Osteocyte (in vitro differentiated cells): ENCODE measurements around the gene MRPL34. TPM values are rescaled to one million over a fixed set of nuclear protein-coding genes. Genes with fewer than 3 reads are reported as not detected.

Source experiments
- DNase-seq: peaks from one replicate; pipeline ENCODE4 v3.0.0; 2021; ENCODE audit warnings: mixed read lengths; ENCODE audit not compliant: unreplicated experiment; ENCODE audit errors: extremely low spot score
- H3K27ac Mint-ChIP-seq: one replicate; pipeline ENCODE4 v1.8.0; 2021; ENCODE audit warnings: mild to moderate bottlenecking, mixed read lengths; ENCODE audit not compliant: unreplicated experiment
- H3K27me3 Mint-ChIP-seq: one replicate; pipeline ENCODE4 v1.8.0; 2021; ENCODE audit warnings: mixed read lengths; ENCODE audit not compliant: unreplicated experiment
- H3K36me3 Mint-ChIP-seq: one replicate; pipeline ENCODE4 v1.8.0; 2021; ENCODE audit warnings: mixed read lengths; ENCODE audit not compliant: unreplicated experiment
- H3K4me1 Mint-ChIP-seq: one replicate; pipeline ENCODE4 v1.8.0; 2021; ENCODE audit warnings: mixed read lengths; ENCODE audit not compliant: unreplicated experiment
- H3K4me3 Mint-ChIP-seq: one replicate; pipeline ENCODE4 v1.8.0; 2021; ENCODE audit warnings: mild to moderate bottlenecking, moderate library complexity, mixed read lengths; ENCODE audit not compliant: unreplicated experiment
- H3K9me3 Mint-ChIP-seq: one replicate; pipeline ENCODE4 v1.8.0; 2021; ENCODE audit warnings: mixed read lengths; ENCODE audit not compliant: unreplicated experiment
- CTCF ChIP-seq: fragments of 200-600 bp; sonication (generic); IDR thresholded peaks from 2 replicates; pipeline ENCODE4 v1.5.0; 2021; ENCODE audit warnings: antibody characterized with exemption, mild to moderate bottlenecking, moderate library complexity
- total RNA-seq: library from RNA; stranded (reverse); gene quantifications from 2 replicates; pipeline ENCODE4 v1.2.1, GENCODE V29; 2021

Gene MRPL34
- total RNA-seq, 1 donor from 2014 or later: 66.9 TPM

GRCh38 chr19:17286263-17286662 is 19.4 kb upstream of the MRPL34 start:
- Mint-ChIP-seq H3K9me3 (no peaks in the 10 kb centered on the region), H3K4me1 (peaks cover 6% of the 10 kb centered on the region), H3K27me3 (no peaks in the 10 kb centered on the region), H3K4me3 (no peak overlapping the region), H3K27ac (no peak overlapping the region), H3K36me3 (no peaks in the 10 kb centered on the region)
- TF ChIP-seq CTCF: no peak
- DNase-seq: no peak

GRCh38 chr19:17286752-17287151 is 18.9 kb upstream of the MRPL34 start:
- Mint-ChIP-seq H3K27ac (no peak overlapping the region), H3K9me3 (no peaks in the 10 kb centered on the region), H3K4me1 (peaks cover 6% of the 10 kb centered on the region), H3K4me3 (no peak overlapping the region), H3K36me3 (no peaks in the 10 kb centered on the region), H3K27me3 (no peaks in the 10 kb centered on the region)
- no peak for TF ChIP-seq CTCF
- no peak for DNase-seq

DNA sequence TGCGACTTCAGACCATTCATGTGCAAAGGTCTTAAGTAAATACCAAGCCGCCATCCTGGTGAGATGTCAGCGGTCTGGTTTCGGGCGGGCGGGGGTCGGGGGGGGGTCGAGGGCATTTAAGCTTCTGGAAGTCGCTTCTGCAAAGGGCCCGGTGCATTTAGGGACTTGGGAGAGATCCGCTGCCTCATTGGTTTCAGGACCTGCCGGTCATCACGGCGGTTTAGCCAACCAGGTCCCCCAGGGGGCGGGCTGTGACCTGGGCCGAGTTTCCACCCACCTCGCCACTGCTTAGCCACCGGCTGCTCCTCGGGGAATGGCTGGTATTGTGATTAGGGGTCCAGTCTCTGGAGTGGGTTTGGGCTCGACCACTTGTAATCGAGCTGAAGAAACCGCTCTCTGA is 16.2 kb upstream of the MRPL34 start:
- peak; percentile 89 for DNase-seq
- H3K9me3 Mint-ChIP-seq: no peaks in the 10 kb centered on the region
- no peak overlapping the region for H3K4me3 Mint-ChIP-seq
- H3K27ac Mint-ChIP-seq: no peak overlapping the region
- no peaks in the 10 kb centered on the region for H3K27me3 Mint-ChIP-seq
- no peak for TF ChIP-seq CTCF
- H3K4me1 Mint-ChIP-seq: peaks cover 10% of the 10 kb centered on the region
- no peaks in the 10 kb centered on the region for H3K36me3 Mint-ChIP-seq

GRCh38 chr19:17292301-17293074 is 13.2 kb upstream of the MRPL34 start:
- TF ChIP-seq CTCF: peak; percentile 77
- Mint-ChIP-seq H3K27me3 (no peaks in the 10 kb centered on the region), H3K36me3 (no peaks in the 10 kb centered on the region), H3K4me1 (peaks cover 15% of the 10 kb centered on the region), H3K27ac (peak overlapping the region; percentile 77), H3K4me3 (peak overlapping the region; percentile 83), H3K9me3 (no peaks in the 10 kb centered on the region)
- peak; percentile 91 for DNase-seq

DNA sequence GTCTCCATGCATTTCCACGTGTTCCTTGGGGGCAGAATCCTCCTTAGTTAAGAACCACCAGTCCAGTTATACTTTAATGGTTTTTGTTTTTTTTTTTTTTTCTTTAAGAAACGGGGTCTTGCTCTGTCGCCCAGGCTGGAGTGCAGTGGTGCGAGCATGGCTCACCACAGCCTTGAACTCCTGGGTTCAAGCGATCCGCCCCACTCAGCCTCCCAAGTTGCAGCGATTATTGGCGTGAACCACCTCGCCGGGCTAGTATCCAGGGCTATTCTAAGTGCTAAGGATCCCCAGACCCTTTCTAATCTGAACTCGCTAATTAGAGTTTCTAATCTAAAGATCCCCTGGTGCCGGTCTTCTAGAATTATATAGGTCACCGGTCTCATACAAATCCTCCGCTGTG is 12.1 kb upstream of the MRPL34 start:
- DNase-seq: no peak
- H3K9me3 Mint-ChIP-seq: no peaks in the 10 kb centered on the region
- no peaks in the 10 kb centered on the region for H3K36me3 Mint-ChIP-seq
- no peak overlapping the region for H3K27ac Mint-ChIP-seq
- no peaks in the 10 kb centered on the region for H3K27me3 Mint-ChIP-seq
- peaks cover 15% of the 10 kb centered on the region for H3K4me1 Mint-ChIP-seq
- H3K4me3 Mint-ChIP-seq: no peak overlapping the region
- no peak for TF ChIP-seq CTCF
